NCI-H446 (cell line): Measurements from ENCODE around the gene CORO2B.

Source experiments
- DNase-seq, 2 experiments: peaks; one replicate each; lab custom pipeline; 2025; lab: John Stamatoyannopoulos, UW

The CORO2B gene

GRCh38 chr15:68700455-68701123, 121.8 kb downstream of the CORO2B start:
- DNase-seq = peak; percentile 18 to 67

- DNase-seq = no peak
Observed at GRCh38 chr15:68701886-68702285, 123.1 kb downstream of the CORO2B start.

- DNase-seq = no peak
Observed at GRCh38 chr15:68704496-68705021, 125.8 kb downstream of the CORO2B start.

- DNase-seq = no peak
Observed at GRCh38 chr15:68706256-68706655, 127.5 kb downstream of the CORO2B start.

GRCh38 chr15:68706931-68707330, 128.1 kb downstream of the CORO2B start:
- no peak for DNase-seq

GRCh38 chr15:68707386-68707785, 128.6 kb downstream of the CORO2B start:
- DNase-seq = no peak

- DNase-seq = no peak
Observed at GRCh38 chr15:68709876-68710275, 131.1 kb downstream of the CORO2B start.

- no peak for DNase-seq
Observed at GRCh38 chr15:68710536-68710935, 131.7 kb downstream of the CORO2B start.

- DNase-seq = no peak
Observed at GRCh38 chr15:68711406-68711805, 132.6 kb downstream of the CORO2B start.

- no peak for DNase-seq
Observed at GRCh38 chr15:68712886-68713285, 134.1 kb downstream of the CORO2B start.

- DNase-seq = no peak
Observed at GRCh38 chr15:68713874-68714273, 135.1 kb downstream of the CORO2B start.

GRCh38 chr15:68715111-68715510, 136.3 kb downstream of the CORO2B start:
- no peak for DNase-seq

GRCh38 chr15:68717951-68718350, 139.2 kb downstream of the CORO2B start:
- no peak for DNase-seq

- no peak for DNase-seq
Observed at GRCh38 chr15:68718468-68718867, 139.7 kb downstream of the CORO2B start.

GRCh38 chr15:68719051-68719450, 140.3 kb downstream of the CORO2B start:
- no peak for DNase-seq

- no peak for DNase-seq
Observed at GRCh38 chr15:68719672-68720071, 140.9 kb downstream of the CORO2B start.

- no peak for DNase-seq
Observed at GRCh38 chr15:68721886-68722285, 143.1 kb downstream of the CORO2B start.

GRCh38 chr15:68725736-68726135, 146.9 kb downstream of the CORO2B start:
- no peak for DNase-seq

- no peak for DNase-seq
Observed at GRCh38 chr15:68726246-68726645, 147.5 kb downstream of the CORO2B start.

- peak in 1 of 2 experiments; percentile 57 for DNase-seq
Observed at GRCh38 chr15:68729789-68730411, 151.1 kb downstream of the CORO2B start.

- peak; percentile 25 to 70 for DNase-seq
Observed at GRCh38 chr15:68730471-68730919, 151.7 kb downstream of the CORO2B start.

- no peak for DNase-seq
Observed at GRCh38 chr15:68730976-68731897, 152.4 kb downstream of the CORO2B start.
